Neural cell (in vitro differentiated cells): ENCODE measurements around the gene TOM1.

Experiments
- CTCF ChIP-seq: fragments of 450-650 bp; IDR thresholded peaks from 2 replicates; pipeline ENCODE4 v1.5.1; 2014; ENCODE audit warnings: antibody characterized with exemption, mild to moderate bottlenecking, moderate library complexity; ENCODE audit not compliant: poor library complexity, severe bottlenecking
- EP300 ChIP-seq: fragments of 450-650 bp; conservative IDR thresholded peaks from 2 replicates; pipeline ENCODE4 v1.6.1; 2014; ENCODE audit warnings: antibody characterized with exemption, mild to moderate bottlenecking, moderate library complexity; ENCODE audit not compliant: poor library complexity, severe bottlenecking
- EZH2 ChIP-seq: fragments of 200-600, 300-800 bp; shearing (Covaris generic), sonication (generic); IDR thresholded peaks from 2 replicates; pipeline ENCODE4 v1.6.1; 2014; ENCODE audit warnings: antibody characterized with exemption, low read length, borderline replicate concordance, mild to moderate bottlenecking; ENCODE audit not compliant: insufficient read depth, poor library complexity, severe bottlenecking
- POLR2AphosphoS5 ChIP-seq: IDR thresholded peaks from 2 replicates; pipeline ENCODE4 v1.6.1; 2012
- RAD21 ChIP-seq: fragments of 450-650 bp; conservative IDR thresholded peaks from 2 replicates; pipeline ENCODE4 v1.6.1; 2014; ENCODE audit warnings: antibody characterized with exemption, mild to moderate bottlenecking, moderate library complexity
- REST ChIP-seq: IDR thresholded peaks from 2 replicates; pipeline ENCODE4 v1.6.1; 2012; ENCODE audit warnings: borderline replicate concordance
- TAF1 ChIP-seq: IDR thresholded peaks from 2 replicates; pipeline ENCODE4 v1.6.1; 2012; ENCODE audit warnings: low read depth

- TF ChIP-seq CTCF: no peak
- no peak for TF ChIP-seq EP300
- TF ChIP-seq POLR2AphosphoS5: no peak
- no peak for TF ChIP-seq EZH2
- TF ChIP-seq REST: no peak
- no peak for TF ChIP-seq RAD21
- TF ChIP-seq TAF1: no peak
Observed at GRCh38 chr22:35384527-35384926, 84.8 kb downstream of the TOM1 start.
